IPS-11a (cell line): ENCODE data around the gene TRPC1.
"Not testable (repeated sequence)": the region's sequence is repeated elsewhere in the genome, so short reads cannot be mapped to it uniquely, and the experiment has no call there.

ENCODE experiments used
- H3K4me3 ChIP-seq: one replicate; pipeline ENCODE4 v1.5.1; 2013; ENCODE audit warnings: low read depth, low read length, control low read depth

The TRPC1 gene

GRCh38 chr3:142723968-142724681 lies at the start of gene TRPC1:
TSS of gene TRPC1 (plus strand) at chr3:142724034. CDS start at chr3:142724560, 526 bp downstream.
- peak within 1 kb of the TSS; percentile 98 for H3K4me3 ChIP-seq

- H3K4me3 ChIP-seq = no peak overlapping the region
Observed at GRCh38 chr3:142676151-142676550, 47.7 kb upstream of the TRPC1 start.

GRCh38 chr3:142680710-142681109 lies 43.1 kb upstream of the TRPC1 start:
- no peak overlapping the region for H3K4me3 ChIP-seq

- no peak overlapping the region for H3K4me3 ChIP-seq
Observed at GRCh38 chr3:142690613-142691012, 33.2 kb upstream of the TRPC1 start.

- no peak overlapping the region for H3K4me3 ChIP-seq
Observed at GRCh38 chr3:142691527-142691926, 32.3 kb upstream of the TRPC1 start.

GRCh38 chr3:142693136-142693853 lies 30.5 kb upstream of the TRPC1 start:
- no peak overlapping the region for H3K4me3 ChIP-seq

- no peak overlapping the region for H3K4me3 ChIP-seq
Observed at GRCh38 chr3:142694225-142694624, 29.6 kb upstream of the TRPC1 start.

- no peak overlapping the region for H3K4me3 ChIP-seq
Observed at GRCh38 chr3:142705198-142705597, 18.6 kb upstream of the TRPC1 start.

GRCh38 chr3:142706321-142707127 lies 17.3 kb upstream of the TRPC1 start:
- H3K4me3 ChIP-seq = no peak overlapping the region

- H3K4me3 ChIP-seq = no peak overlapping the region
Observed at GRCh38 chr3:142709207-142709606, 14.6 kb upstream of the TRPC1 start.

- not testable (repeated sequence) for H3K4me3 ChIP-seq
Observed at GRCh38 chr3:142714882-142715281, 9.0 kb upstream of the TRPC1 start.

- H3K4me3 ChIP-seq = no peak overlapping the region
Observed at GRCh38 chr3:142716102-142716501, 7.7 kb upstream of the TRPC1 start.

- peak overlapping the region; percentile 98 for H3K4me3 ChIP-seq
Observed at GRCh38 chr3:142723665-142723967, 218 bp upstream of the TRPC1 start.

- peak overlapping the region; percentile 98 for H3K4me3 ChIP-seq
Observed at GRCh38 chr3:142724682-142725356, 985 bp downstream of the TRPC1 start.

- peak overlapping the region; percentile 98 for H3K4me3 ChIP-seq
Observed at GRCh38 chr3:142725357-142725739, 1.5 kb downstream of the TRPC1 start.

GRCh38 chr3:142726017-142726416 lies 2.2 kb downstream of the TRPC1 start:
- H3K4me3 ChIP-seq = no peak overlapping the region

- H3K4me3 ChIP-seq = no peak overlapping the region
Observed at GRCh38 chr3:142732066-142732465, 8.2 kb downstream of the TRPC1 start.

GRCh38 chr3:142734834-142735233 lies 11.0 kb downstream of the TRPC1 start:
- H3K4me3 ChIP-seq = no peak overlapping the region

- H3K4me3 ChIP-seq = no peak overlapping the region
Observed at GRCh38 chr3:142735462-142735861, 11.6 kb downstream of the TRPC1 start.

GRCh38 chr3:142738396-142738795 lies 14.6 kb downstream of the TRPC1 start:
- H3K4me3 ChIP-seq = no peak overlapping the region

GRCh38 chr3:142746646-142747045 lies 22.8 kb downstream of the TRPC1 start:
- H3K4me3 ChIP-seq = no peak overlapping the region
